Measurements from ENCODE around the gene SELP.
"Not testable (repeated sequence)": the region's sequence is repeated elsewhere in the genome, so short reads cannot be mapped to it uniquely, and the experiment has no call there.

Gene SELP

GRCh38 chr1:169630006-169630405 is at the start of gene SELP:
TSS of gene SELP (minus strand) at chr1:169630124. CDS start at chr1:169630074, 50 bp downstream.
- DNase-seq (ENCODE audit: low read depth in 3 of 3): no peak

GRCh38 chr1:169679692-169680091 is 49.8 kb upstream of the SELP start:
- DNase-seq (ENCODE audit: low read depth in 3 of 3): no peak

- DNase-seq (ENCODE audit: low read depth in 3 of 3): no peak
Measured at GRCh38 chr1:169676001-169676400, 46.1 kb upstream of the SELP start.

- DNase-seq (ENCODE audit: low read depth in 3 of 3): no peak
Measured at GRCh38 chr1:169670836-169671235, 40.9 kb upstream of the SELP start.

- not testable (repeated sequence) for DNase-seq (ENCODE audit: low read depth in 3 of 3)
Measured at GRCh38 chr1:169670244-169670643, 40.3 kb upstream of the SELP start.

- DNase-seq (ENCODE audit: low read depth in 3 of 3): not testable (repeated sequence)
Measured at GRCh38 chr1:169667699-169668596, 38.0 kb upstream of the SELP start.

DNA sequence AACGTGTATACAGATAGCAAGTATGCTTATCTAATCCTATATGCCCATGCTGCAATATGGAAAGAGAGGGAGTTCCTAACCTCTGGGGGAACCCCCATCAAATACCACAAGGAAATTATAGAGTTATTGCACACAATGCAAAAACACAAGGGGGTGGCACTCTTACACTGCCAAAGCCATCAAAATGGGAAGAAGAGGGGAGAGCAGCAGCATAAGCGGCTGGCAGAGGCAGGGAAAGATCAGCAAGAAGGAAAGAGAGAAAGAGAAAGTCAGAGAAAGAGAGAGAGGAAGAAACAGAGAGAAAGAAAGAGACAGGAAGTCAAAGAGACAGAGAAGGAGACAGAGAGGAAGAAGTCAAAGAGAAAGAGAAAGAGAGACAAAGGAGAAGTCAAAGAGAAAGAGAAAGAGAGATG is 37.3 kb upstream of the SELP start:
- DNase-seq (ENCODE audit: low read depth in 3 of 3): not testable (repeated sequence)

DNA sequence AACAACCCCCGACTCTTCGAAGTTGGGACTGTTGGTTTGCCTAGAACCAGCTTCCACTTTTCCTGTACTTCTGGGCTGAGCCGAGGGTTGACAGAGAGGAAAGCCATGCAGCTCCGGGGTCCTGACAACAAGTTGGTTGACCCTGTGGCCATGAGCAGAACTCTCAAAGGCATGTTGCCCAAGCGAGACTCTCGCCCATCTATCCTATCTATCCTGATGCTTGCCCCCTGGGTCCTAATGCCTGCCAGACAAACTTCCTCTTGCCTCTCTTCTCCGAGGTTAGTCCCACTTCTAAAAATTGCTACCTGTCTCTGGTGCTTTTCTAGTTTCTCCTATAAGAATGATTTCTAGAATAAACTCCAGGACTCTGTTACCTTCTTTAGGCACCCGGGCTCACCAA is 32.8 kb upstream of the SELP start:
- not testable (repeated sequence) for DNase-seq (ENCODE audit: low read depth in 3 of 3)

DNA sequence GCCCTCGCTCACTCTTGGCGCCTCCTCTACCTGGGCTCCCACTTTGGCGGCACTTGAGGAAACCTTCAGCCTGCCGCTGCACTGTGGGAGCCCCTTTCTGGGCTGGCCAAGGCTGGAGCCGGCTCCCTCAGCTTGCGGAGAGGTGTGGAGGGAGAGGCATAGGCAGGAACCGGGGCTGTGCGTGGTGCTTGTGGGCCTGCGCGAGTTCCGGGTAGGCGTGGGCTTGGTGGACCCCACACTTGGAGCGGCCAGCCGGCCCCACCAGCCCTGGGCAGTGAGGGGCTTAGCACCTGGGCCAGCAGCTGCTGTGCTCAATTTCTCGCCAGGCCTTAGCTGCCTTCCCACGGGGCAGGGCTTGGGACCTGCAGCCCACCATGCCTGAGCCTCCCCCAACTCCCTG is 31.1 kb upstream of the SELP start:
- DNase-seq (ENCODE audit: low read depth in 3 of 3): not testable (repeated sequence)

- DNase-seq (ENCODE audit: low read depth in 3 of 3): not testable (repeated sequence)
Measured at GRCh38 chr1:169658777-169659176, 28.9 kb upstream of the SELP start.

- no peak for DNase-seq (ENCODE audit: low read depth in 3 of 3)
Measured at GRCh38 chr1:169653873-169654272, 23.9 kb upstream of the SELP start.

DNA sequence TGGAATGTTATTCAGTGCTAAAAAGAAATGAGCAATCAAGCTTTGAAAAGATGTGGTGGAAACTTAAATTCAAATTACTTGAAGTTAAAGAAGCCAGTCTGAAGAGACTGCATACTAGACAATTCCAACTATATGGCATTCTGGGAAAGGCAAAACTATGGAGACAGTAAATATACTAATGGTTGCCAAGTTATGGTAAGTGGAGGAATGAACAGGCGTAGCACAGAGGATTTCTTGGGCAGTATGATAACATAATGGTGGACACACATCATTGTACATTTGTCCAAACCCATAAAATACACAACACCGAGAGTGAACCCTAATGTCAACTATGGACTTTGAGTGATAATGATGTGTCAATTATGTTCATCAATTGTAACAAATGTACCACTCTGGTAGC is 21.1 kb upstream of the SELP start:
- DNase-seq (ENCODE audit: low read depth in 3 of 3): no peak

GRCh38 chr1:169650551-169650950 is 20.6 kb upstream of the SELP start:
- DNase-seq (ENCODE audit: low read depth in 3 of 3): no peak

GRCh38 chr1:169648709-169649108 is 18.8 kb upstream of the SELP start:
- no peak for DNase-seq (ENCODE audit: low read depth in 3 of 3)

DNA sequence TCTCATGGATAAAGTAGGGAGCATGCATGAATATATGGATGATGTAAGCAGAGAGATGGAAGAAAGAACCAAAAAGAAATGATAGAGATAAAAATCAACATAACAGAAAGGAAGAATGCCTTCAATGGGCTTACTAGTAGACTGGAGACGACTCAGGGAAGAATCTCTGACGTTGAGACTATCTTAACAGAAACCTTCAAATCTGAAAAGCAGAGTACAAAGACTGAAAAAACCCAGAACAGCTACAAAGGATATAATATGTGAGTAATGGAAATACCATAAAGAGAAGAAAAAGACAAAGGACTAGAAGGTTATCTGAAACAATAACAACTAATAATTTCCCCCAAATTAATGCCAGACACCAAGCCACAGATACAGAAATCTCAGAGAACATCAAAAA is 18.3 kb upstream of the SELP start:
- no peak for DNase-seq (ENCODE audit: low read depth in 3 of 3)

- DNase-seq (ENCODE audit: low read depth in 3 of 3): no peak
Measured at GRCh38 chr1:169647512-169647911, 17.6 kb upstream of the SELP start.

DNA sequence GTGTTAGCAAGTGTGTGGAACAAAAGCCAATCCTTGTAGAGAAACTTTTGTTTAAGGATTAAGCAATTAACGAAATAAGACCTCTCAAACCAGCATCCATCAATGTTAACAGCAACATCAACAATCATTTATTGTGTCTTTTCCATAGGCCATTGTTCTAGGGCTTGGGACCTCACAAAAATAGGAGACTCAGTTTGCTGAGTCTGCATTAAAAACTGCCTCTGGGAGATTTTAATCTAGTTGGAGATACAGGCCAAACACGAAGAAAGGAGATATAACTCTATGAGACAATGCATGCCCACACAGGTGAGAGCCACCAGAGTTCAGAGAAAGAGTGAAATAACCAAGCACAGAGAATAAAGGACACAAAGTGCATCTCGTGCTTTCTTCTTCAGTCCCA is 14.4 kb upstream of the SELP start:
- no peak for DNase-seq (ENCODE audit: low read depth in 3 of 3)

GRCh38 chr1:169634877-169635276 is 5.0 kb upstream of the SELP start:
- DNase-seq (ENCODE audit: low read depth in 3 of 3): no peak

- no peak for DNase-seq (ENCODE audit: low read depth in 3 of 3)
Measured at GRCh38 chr1:169634145-169634544, 4.2 kb upstream of the SELP start.

DNA sequence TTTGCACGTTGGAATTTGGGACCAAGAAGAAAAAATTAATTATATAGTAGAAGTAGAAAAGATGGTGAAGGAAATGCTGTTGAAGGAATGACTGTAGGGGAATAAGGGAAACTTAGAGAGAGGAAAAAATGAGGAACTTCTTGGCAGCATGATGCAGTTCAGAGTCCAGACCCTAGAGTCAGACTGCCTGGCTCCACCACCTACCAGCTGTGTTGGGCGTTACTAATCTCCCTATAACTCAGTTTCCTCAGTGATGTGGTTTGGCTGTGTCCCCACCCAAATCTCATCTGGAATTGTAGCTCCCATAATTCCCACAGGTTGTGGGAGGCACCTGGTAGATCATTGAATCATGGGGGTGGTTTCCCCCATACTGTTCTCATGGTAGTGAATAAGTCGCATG is 1.3 kb upstream of the SELP start:
- DNase-seq (ENCODE audit: low read depth in 3 of 3): no peak

- DNase-seq (ENCODE audit: low read depth in 3 of 3): no peak
Measured at GRCh38 chr1:169624912-169625311, 5.0 kb downstream of the SELP start.

GRCh38 chr1:169624122-169624521 is 5.8 kb downstream of the SELP start:
- DNase-seq (ENCODE audit: low read depth in 3 of 3): no peak

GRCh38 chr1:169623132-169623926 is 6.6 kb downstream of the SELP start:
- no peak for DNase-seq (ENCODE audit: low read depth in 3 of 3)

Data from stimulated activated CD4-positive, alpha-beta T cell treated with anti-CD3 and anti-CD28 coated beads, TNF-alpha, amount 100 ng/mL, for 4 hours (primary cell).